ENCODE measurements around the gene GTF3C4.

GTF3C4 gene

DNA sequence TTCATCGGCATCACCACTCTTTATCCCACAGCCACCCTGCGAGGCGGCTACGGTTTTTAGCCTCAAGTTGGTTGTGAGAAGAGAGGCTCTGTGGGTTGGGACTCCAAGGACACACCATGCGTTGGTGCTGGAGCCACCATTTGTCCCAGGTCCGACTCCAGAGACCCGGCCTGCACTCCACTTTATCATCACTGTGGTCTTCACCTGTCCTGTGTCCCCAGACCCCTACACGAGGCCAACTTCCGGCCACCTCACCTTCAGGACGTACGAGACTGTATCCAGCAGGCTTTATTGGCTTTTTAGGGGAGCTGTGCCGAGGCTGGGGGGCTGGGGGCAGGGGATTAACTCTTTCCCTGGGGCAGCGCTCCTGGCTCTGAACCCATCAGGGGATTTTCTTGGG is 55.0 kb downstream of the GTF3C4 start:
- DNase-seq, result no peak
- no peak overlapping the region for H3K27ac ChIP-seq (ENCODE audit: insufficient read depth, low read length, poor library complexity, severe bottlenecking)
- no peaks in the 10 kb centered on the region for H3K36me3 ChIP-seq (ENCODE audit: control insufficient read depth, insufficient read depth, low read length)
- no peaks in the 10 kb centered on the region for H3K9me3 ChIP-seq (ENCODE audit: control insufficient read depth, low read length)
- H3K27me3 ChIP-seq (replicated peaks; ENCODE audit: control insufficient read depth, insufficient read depth, low read length, poor library complexity, severe bottlenecking), result no peaks in the 10 kb centered on the region
- H3K4me1 ChIP-seq (ENCODE audit: control insufficient read depth, insufficient read depth, low read length, poor library complexity, severe bottlenecking), result no peaks in the 10 kb centered on the region
- no peak overlapping the region for H3K4me3 ChIP-seq (ENCODE audit: insufficient read depth, low read depth, low read length, poor library complexity, severe bottlenecking)

DNA sequence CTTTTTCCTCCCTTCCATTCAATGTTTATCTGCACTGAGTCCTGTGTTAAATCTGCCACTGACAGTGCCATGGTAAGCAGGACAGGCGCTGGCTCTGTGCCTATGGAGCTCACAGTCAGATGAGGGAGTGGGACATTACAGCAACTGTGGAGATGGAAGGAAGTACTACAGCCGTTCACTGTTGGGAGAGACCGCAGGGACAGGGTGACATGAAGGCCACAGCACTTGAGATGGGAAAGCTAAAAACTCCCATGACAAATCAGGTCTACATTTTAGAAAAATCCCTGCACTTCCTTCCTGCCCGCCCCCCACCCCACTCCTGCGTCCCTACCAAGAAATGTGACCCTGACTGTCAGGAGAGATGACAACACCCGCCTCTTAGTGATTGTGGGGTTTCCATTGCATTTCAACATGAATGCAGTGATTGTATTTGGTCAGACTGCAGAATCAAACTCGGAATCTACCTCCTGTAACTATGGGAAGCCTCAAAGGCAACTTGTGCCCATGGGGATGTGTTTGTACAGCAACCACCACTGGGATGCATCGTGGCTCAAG is 56.4 kb downstream of the GTF3C4 start:
- Histone ChIP-seq H3K27me3 (replicated peaks; ENCODE audit: control insufficient read depth, insufficient read depth, low read length, poor library complexity, severe bottlenecking) (no peaks in the 10 kb centered on the region), H3K9me3 (ENCODE audit: control insufficient read depth, low read length) (no peaks in the 10 kb centered on the region), H3K27ac (ENCODE audit: insufficient read depth, low read length, poor library complexity, severe bottlenecking) (no peak overlapping the region), H3K4me3 (ENCODE audit: insufficient read depth, low read depth, low read length, poor library complexity, severe bottlenecking) (no peak overlapping the region), H3K36me3 (ENCODE audit: control insufficient read depth, insufficient read depth, low read length) (no peaks in the 10 kb centered on the region), H3K4me1 (ENCODE audit: control insufficient read depth, insufficient read depth, low read length, poor library complexity, severe bottlenecking) (no peaks in the 10 kb centered on the region)
- DNase-seq, result no peak

DNA sequence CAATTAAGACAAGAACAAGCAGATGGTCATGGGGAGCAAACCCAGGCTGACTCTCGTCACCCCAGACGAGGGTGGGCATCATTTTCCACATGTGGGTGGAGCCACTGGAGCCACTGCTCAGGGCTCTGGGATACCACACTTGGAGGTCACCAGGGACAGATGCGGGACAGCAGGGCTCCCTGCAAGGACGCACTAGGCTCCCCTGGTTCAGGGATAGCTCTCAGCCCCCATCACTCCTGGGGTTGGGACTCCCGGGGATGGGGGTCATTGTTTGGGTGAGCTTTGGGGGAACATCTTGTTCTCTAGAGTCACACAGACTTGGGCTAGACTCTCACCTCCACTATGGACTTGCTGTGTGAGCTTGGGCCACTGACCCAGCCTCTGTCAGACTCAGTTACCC is 57.8 kb downstream of the GTF3C4 start:
- no peak for DNase-seq
- Histone ChIP-seq H3K27ac (ENCODE audit: insufficient read depth, low read length, poor library complexity, severe bottlenecking) (no peak overlapping the region), H3K27me3 (replicated peaks; ENCODE audit: control insufficient read depth, insufficient read depth, low read length, poor library complexity, severe bottlenecking) (no peaks in the 10 kb centered on the region)

DNA sequence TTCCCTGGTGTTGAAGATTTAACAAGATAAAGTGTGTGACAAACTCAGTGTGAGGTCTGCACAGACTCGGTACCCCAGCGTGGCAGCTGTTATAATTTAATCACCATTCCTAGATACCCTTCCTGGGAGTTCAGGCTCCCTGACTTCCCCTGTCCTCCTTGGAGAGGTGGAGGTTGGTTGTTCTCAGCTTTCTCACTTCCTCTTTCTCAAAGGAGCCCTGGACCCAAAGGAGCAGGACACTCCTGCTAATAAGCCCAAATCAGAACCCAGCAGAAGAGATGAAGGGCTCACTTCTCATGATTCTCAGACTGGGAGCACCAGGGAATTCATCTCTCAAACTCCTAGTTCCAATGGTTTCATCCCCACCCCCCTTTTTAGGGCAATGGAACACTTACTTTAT is 58.2 kb downstream of the GTF3C4 start:
- Histone ChIP-seq H3K9me3 (ENCODE audit: control insufficient read depth, low read length) (no peaks in the 10 kb centered on the region), H3K27ac (ENCODE audit: insufficient read depth, low read length, poor library complexity, severe bottlenecking) (no peak overlapping the region), H3K4me1 (ENCODE audit: control insufficient read depth, insufficient read depth, low read length, poor library complexity, severe bottlenecking) (no peaks in the 10 kb centered on the region), H3K27me3 (replicated peaks; ENCODE audit: control insufficient read depth, insufficient read depth, low read length, poor library complexity, severe bottlenecking) (no peaks in the 10 kb centered on the region), H3K36me3 (ENCODE audit: control insufficient read depth, insufficient read depth, low read length) (no peaks in the 10 kb centered on the region), H3K4me3 (ENCODE audit: insufficient read depth, low read depth, low read length, poor library complexity, severe bottlenecking) (no peak overlapping the region)
- no peak for DNase-seq

More for the DNA sequence above, 57.8 kb downstream of the GTF3C4 start:
- Histone ChIP-seq H3K4me1 (ENCODE audit: control insufficient read depth, insufficient read depth, low read length, poor library complexity, severe bottlenecking) (no peaks in the 10 kb centered on the region), H3K36me3 (ENCODE audit: control insufficient read depth, insufficient read depth, low read length) (no peaks in the 10 kb centered on the region), H3K4me3 (ENCODE audit: insufficient read depth, low read depth, low read length, poor library complexity, severe bottlenecking) (no peak overlapping the region), H3K9me3 (ENCODE audit: control insufficient read depth, low read length) (no peaks in the 10 kb centered on the region)

DNA sequence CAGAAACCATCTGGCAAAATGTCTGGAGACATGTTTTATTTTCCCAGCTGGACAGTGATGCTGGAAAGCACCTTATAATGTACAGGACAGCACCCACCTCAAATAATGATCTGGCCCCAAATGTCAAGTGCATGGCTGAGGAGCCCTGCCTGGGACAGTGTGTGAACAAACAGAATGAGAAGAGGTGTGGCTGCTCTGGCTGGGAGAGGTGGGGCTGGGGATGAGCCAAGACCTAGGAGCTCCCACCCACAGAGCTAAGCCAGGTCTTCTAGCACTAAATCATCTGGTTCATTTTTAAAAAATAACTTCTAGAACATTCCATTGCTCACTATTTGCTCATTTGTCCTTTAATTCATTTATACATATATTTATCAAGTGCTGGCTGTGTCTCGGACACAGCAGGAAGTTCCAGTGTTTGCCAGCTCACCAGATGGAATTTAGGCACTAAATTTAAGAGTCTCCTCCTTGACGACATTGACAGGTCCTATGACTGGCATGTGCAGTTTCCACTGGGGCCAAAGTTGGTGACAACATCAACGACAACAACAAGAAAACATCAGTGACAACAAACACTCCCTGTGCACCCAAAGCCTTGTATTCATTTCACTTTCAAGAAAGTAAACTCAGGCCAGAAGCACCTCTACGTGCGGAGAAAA is 59.1 kb downstream of the GTF3C4 start:
- no peak for DNase-seq
- Histone ChIP-seq H3K36me3 (ENCODE audit: control insufficient read depth, insufficient read depth, low read length) (no peaks in the 10 kb centered on the region), H3K4me3 (ENCODE audit: insufficient read depth, low read depth, low read length, poor library complexity, severe bottlenecking) (no peak overlapping the region), H3K27me3 (replicated peaks; ENCODE audit: control insufficient read depth, insufficient read depth, low read length, poor library complexity, severe bottlenecking) (no peaks in the 10 kb centered on the region), H3K9me3 (ENCODE audit: control insufficient read depth, low read length) (no peaks in the 10 kb centered on the region), H3K4me1 (ENCODE audit: control insufficient read depth, insufficient read depth, low read length, poor library complexity, severe bottlenecking) (no peaks in the 10 kb centered on the region), H3K27ac (ENCODE audit: insufficient read depth, low read length, poor library complexity, severe bottlenecking) (no peak overlapping the region)

DNA sequence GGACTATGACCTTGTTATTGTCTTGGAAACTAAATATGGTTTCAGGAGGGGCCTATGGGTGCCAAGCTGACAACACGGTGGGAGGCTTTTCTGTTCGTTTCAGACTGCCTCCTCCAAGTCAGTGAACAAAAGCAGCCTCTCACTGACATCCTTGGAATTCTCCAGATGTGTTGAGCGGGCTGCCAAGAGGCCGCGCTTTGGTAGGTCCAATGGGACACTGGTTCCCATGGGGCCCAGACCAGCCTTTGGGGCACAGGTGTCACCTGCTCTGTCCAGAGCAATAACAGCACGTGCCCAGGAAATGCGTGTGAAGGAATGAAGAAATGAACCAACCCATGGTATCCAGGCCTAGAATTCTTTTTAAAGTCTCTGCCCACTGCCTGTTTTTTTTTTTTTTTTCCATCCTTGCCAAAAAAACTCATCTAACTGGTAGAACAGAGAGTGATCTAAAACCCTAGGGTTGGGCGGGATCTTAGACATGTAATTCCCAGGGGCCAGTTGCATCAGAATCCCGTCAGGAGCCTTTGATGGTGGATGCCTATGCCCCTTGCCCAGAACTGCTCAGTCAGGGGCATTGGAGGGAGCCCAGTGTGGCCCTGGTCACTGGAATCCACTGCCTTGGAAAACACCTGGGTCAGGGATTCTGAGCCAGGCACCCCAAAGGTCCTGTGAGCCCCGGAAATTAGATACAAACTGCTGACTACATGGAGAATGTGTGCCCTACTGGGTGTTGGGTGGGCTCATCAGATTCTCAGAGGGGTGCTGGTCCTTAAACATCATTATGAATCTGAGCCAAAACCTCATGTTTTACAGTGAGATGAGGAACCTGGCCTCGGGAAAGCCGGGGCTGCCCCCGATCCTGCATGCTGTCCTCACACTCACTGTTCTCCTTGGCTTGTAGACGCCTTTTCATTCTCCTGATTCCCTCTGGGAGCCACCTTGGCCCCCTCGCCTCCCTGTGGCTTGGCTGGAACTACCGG is 60.1 kb downstream of the GTF3C4 start:
- Histone ChIP-seq H3K36me3 (ENCODE audit: control insufficient read depth, insufficient read depth, low read length) (no peaks in the 10 kb centered on the region), H3K4me3 (ENCODE audit: insufficient read depth, low read depth, low read length, poor library complexity, severe bottlenecking) (no peak overlapping the region), H3K9me3 (ENCODE audit: control insufficient read depth, low read length) (no peaks in the 10 kb centered on the region), H3K27me3 (replicated peaks; ENCODE audit: control insufficient read depth, insufficient read depth, low read length, poor library complexity, severe bottlenecking) (no peaks in the 10 kb centered on the region), H3K27ac (ENCODE audit: insufficient read depth, low read length, poor library complexity, severe bottlenecking) (no peak overlapping the region), H3K4me1 (ENCODE audit: control insufficient read depth, insufficient read depth, low read length, poor library complexity, severe bottlenecking) (no peaks in the 10 kb centered on the region)
- DNase-seq, result no peak

DNA sequence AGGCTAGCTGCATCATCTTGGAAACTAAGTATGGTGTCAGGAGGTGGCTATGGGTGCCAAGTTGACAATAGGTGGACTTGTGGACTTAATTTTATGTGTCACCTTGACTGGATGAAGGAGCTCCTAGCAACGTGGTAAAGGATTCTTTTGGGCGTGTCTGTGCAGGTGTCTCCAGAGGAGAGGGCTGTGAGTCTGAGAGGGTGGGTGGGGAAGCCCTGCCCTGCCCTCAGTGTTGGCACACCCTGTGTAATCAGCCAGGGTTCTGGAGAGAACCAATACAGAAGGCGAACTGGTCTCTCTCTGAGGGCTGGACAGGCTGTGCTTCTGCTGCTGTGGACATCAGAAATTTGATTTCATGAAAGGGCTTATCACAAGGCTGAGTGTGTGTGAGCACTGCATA is 61.0 kb downstream of the GTF3C4 start:
- no peak for DNase-seq
- Histone ChIP-seq H3K36me3 (ENCODE audit: control insufficient read depth, insufficient read depth, low read length) (no peaks in the 10 kb centered on the region), H3K4me3 (ENCODE audit: insufficient read depth, low read depth, low read length, poor library complexity, severe bottlenecking) (no peak overlapping the region), H3K4me1 (ENCODE audit: control insufficient read depth, insufficient read depth, low read length, poor library complexity, severe bottlenecking) (no peaks in the 10 kb centered on the region), H3K9me3 (ENCODE audit: control insufficient read depth, low read length) (no peaks in the 10 kb centered on the region), H3K27ac (ENCODE audit: insufficient read depth, low read length, poor library complexity, severe bottlenecking) (no peak overlapping the region), H3K27me3 (replicated peaks; ENCODE audit: control insufficient read depth, insufficient read depth, low read length, poor library complexity, severe bottlenecking) (no peaks in the 10 kb centered on the region)

DNA sequence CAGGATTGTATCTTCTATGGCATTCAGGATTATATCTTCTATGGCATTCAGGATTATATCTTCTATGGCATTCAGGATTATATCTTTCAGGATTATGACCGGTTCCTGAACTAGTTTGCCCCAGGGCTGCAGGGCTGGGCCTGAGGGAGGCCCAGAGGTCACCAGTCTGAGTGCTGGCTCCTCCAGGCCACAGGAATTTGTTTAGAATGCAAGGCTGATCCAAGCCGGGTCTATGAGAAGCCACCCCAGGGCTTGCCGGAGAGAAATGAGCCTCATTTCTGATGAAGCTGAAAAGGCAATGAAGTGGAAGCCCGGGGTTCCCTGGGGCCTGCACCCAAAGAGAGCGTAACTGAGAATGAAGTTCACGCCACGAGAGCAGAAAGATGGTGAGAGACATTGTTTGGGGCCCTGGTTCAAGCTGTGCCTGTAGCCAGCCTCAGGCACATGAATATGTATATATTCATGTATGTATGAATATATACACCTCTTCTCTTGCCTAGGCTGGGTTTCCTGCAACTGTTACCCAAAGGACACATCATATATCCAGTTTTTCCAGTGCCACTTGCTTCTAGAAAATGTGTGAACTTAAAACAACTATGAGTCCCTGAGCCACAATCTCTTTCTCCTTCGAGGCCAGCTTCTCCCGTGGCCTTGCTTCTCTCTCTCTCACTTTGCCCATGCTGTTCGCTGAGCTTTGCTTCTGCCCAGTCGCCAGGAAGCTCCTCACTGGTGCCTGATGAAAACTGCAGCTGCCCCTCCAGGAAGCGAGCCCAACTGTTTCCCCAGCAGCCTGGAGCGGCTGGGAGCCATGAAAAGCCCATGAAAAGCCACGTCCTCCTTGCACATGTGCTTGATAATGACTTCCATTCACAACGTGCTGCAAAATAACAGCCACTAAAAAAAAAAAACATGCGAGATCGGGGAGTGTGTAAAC is 62.3 kb downstream of the GTF3C4 start:
- H3K4me3 ChIP-seq (ENCODE audit: insufficient read depth, low read depth, low read length, poor library complexity, severe bottlenecking), result no peak overlapping the region
- H3K36me3 ChIP-seq (ENCODE audit: control insufficient read depth, insufficient read depth, low read length), result no peaks in the 10 kb centered on the region
- DNase-seq, result no peak
- H3K9me3 ChIP-seq (ENCODE audit: control insufficient read depth, low read length), result no peaks in the 10 kb centered on the region
- H3K27me3 ChIP-seq (replicated peaks; ENCODE audit: control insufficient read depth, insufficient read depth, low read length, poor library complexity, severe bottlenecking), result no peaks in the 10 kb centered on the region
- no peaks in the 10 kb centered on the region for H3K4me1 ChIP-seq (ENCODE audit: control insufficient read depth, insufficient read depth, low read length, poor library complexity, severe bottlenecking)
- no peak overlapping the region for H3K27ac ChIP-seq (ENCODE audit: insufficient read depth, low read length, poor library complexity, severe bottlenecking)

DNA sequence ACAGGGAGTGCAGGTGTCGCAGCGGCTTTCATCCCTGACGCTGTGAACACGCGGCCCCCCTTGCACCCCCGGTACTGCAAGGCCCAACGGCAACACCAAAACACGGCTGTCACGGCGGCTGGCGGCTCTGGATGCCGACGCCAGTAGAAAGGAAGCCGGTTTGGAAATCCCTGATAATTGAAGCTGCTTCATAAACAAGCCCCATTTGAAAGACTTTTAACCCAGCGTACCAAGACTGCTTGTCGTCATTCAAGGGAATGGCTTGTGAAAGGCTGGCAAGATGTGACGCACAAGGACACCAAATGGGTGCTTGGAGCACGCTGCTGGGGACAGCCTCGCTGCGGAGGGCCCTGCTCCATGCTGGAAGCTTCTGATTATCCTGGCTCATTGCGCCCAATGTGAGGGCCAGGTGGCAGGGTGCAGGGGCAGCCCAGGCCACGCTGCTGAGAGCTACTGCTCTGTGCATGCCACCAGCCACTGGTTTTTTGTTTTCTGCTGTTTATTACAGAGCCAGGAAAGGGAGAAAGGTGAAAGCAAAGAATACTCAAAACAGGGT is 63.1 kb downstream of the GTF3C4 start:
- H3K4me3 ChIP-seq (ENCODE audit: insufficient read depth, low read depth, low read length, poor library complexity, severe bottlenecking), result no peak overlapping the region
- no peaks in the 10 kb centered on the region for H3K36me3 ChIP-seq (ENCODE audit: control insufficient read depth, insufficient read depth, low read length)
- H3K27ac ChIP-seq (ENCODE audit: insufficient read depth, low read length, poor library complexity, severe bottlenecking), result no peak overlapping the region
- no peaks in the 10 kb centered on the region for H3K4me1 ChIP-seq (ENCODE audit: control insufficient read depth, insufficient read depth, low read length, poor library complexity, severe bottlenecking)
- no peaks in the 10 kb centered on the region for H3K9me3 ChIP-seq (ENCODE audit: control insufficient read depth, low read length)
- DNase-seq, result no peak
- no peaks in the 10 kb centered on the region for H3K27me3 ChIP-seq (replicated peaks; ENCODE audit: control insufficient read depth, insufficient read depth, low read length, poor library complexity, severe bottlenecking)

Data from effector memory CD4-positive, alpha-beta T cell (primary cell).